HG02759 (cell line): Measurements from ENCODE around the gene SERPINA5.

ENCODE experiments used
- ATAC-seq: cut with Tn5 transposase; IDR thresholded peaks from one replicate; pipeline ENCODE4 v1.9.1; 2021; ENCODE audit warnings: mild to moderate bottlenecking, moderate library complexity; ENCODE audit not compliant: unreplicated experiment

SERPINA5 gene

GRCh38 chr14:94548999-94549985 lies 31.9 kb upstream of the SERPINA5 start:
- peak; percentile 61 for ATAC-seq

- ATAC-seq, result no peak
Measured at GRCh38 chr14:94550041-94550440, 31.2 kb upstream of the SERPINA5 start.

- ATAC-seq, result no peak
Measured at GRCh38 chr14:94555991-94556390, 25.2 kb upstream of the SERPINA5 start.

- no peak for ATAC-seq
Measured at GRCh38 chr14:94557327-94557726, 23.9 kb upstream of the SERPINA5 start.

GRCh38 chr14:94558842-94559241 lies 22.4 kb upstream of the SERPINA5 start:
- no peak for ATAC-seq

GRCh38 chr14:94559638-94560290 lies 21.5 kb upstream of the SERPINA5 start:
- no peak for ATAC-seq

GRCh38 chr14:94560291-94560665 lies 20.9 kb upstream of the SERPINA5 start:
- no peak for ATAC-seq

GRCh38 chr14:94560751-94561655 lies 20.2 kb upstream of the SERPINA5 start, which contains the start of gene SERPINA4:
SERPINA4 (plus strand) TSS chr14:94561442; CDS start chr14:94563483, 2,041 bp downstream.
- no peak for ATAC-seq

- no peak for ATAC-seq
Measured at GRCh38 chr14:94561656-94562010, 19.6 kb upstream of the SERPINA5 start.

GRCh38 chr14:94562022-94562421 lies 19.2 kb upstream of the SERPINA5 start:
- no peak for ATAC-seq

GRCh38 chr14:94562941-94563883 lies 18.0 kb upstream of the SERPINA5 start:
- no peak for ATAC-seq

- ATAC-seq, result no peak
Measured at GRCh38 chr14:94564381-94564780, 16.8 kb upstream of the SERPINA5 start.

- ATAC-seq, result no peak
Measured at GRCh38 chr14:94568186-94568585, 13.0 kb upstream of the SERPINA5 start.

GRCh38 chr14:94569381-94570001 lies 11.7 kb upstream of the SERPINA5 start:
- ATAC-seq, result no peak

- ATAC-seq, result no peak
Measured at GRCh38 chr14:94570002-94570400, 11.2 kb upstream of the SERPINA5 start.

- ATAC-seq, result no peak
Measured at GRCh38 chr14:94570440-94570839, 10.8 kb upstream of the SERPINA5 start.

GRCh38 chr14:94571395-94571794 lies 9.8 kb upstream of the SERPINA5 start:
- ATAC-seq, result no peak

GRCh38 chr14:94571950-94572349 lies 9.3 kb upstream of the SERPINA5 start:
- no peak for ATAC-seq

GRCh38 chr14:94572637-94573303 lies 8.5 kb upstream of the SERPINA5 start:
- ATAC-seq, result no peak
